Activated CD4-positive, alpha-beta T cell treated with anti-CD3 and anti-CD28 coated beads, Interleukin-2, Interleukin-4, amounts not matched to agents 100 ng/mL and 50 ng/mL, durations not matched to agents 16 hours and 8 hours (primary cell): ENCODE measurements around the gene FOXP1.

Source experiments
- DNase-seq: peaks from one replicate; pipeline ENCODE4 v3.0.0-alpha.2; 2020; ENCODE audit warnings: low spot score

FOXP1 gene

GRCh38 chr3:71425491-71426071, 157.9 kb downstream of the FOXP1 start:
- no peak for DNase-seq

GRCh38 chr3:71423151-71423906, 160.2 kb downstream of the FOXP1 start:
- DNase-seq, result no peak

GRCh38 chr3:71421820-71422566, 161.5 kb downstream of the FOXP1 start:
- peak; percentile 90 for DNase-seq

- no peak for DNase-seq
Observed at GRCh38 chr3:71421475-71421819, 162.1 kb downstream of the FOXP1 start.

- DNase-seq, result peak; percentile 32
Observed at GRCh38 chr3:71419369-71419768, 164.2 kb downstream of the FOXP1 start.

GRCh38 chr3:71417791-71418190, 165.7 kb downstream of the FOXP1 start:
- DNase-seq, result no peak

GRCh38 chr3:71416876-71417275, 166.7 kb downstream of the FOXP1 start:
- DNase-seq, result peak; percentile 22

GRCh38 chr3:71415681-71416122, 167.8 kb downstream of the FOXP1 start:
- DNase-seq, result no peak

- no peak for DNase-seq
Observed at GRCh38 chr3:71414189-71414927, 169.2 kb downstream of the FOXP1 start.

- DNase-seq, result no peak
Observed at GRCh38 chr3:71413572-71413971, 170.0 kb downstream of the FOXP1 start.

GRCh38 chr3:71409352-71409751, 174.2 kb downstream of the FOXP1 start:
- DNase-seq, result no peak

GRCh38 chr3:71408903-71409302, 174.6 kb downstream of the FOXP1 start:
- no peak for DNase-seq

GRCh38 chr3:71407823-71408222, 175.7 kb downstream of the FOXP1 start:
- DNase-seq, result no peak

- DNase-seq, result no peak
Observed at GRCh38 chr3:71406972-71407810, 176.3 kb downstream of the FOXP1 start.

GRCh38 chr3:71402911-71403310, 180.6 kb downstream of the FOXP1 start:
- DNase-seq, result no peak

GRCh38 chr3:71402280-71402679, 181.2 kb downstream of the FOXP1 start:
- no peak for DNase-seq

- DNase-seq, result no peak
Observed at GRCh38 chr3:71401695-71402231, 181.8 kb downstream of the FOXP1 start.

- DNase-seq, result no peak
Observed at GRCh38 chr3:71400986-71401451, 182.5 kb downstream of the FOXP1 start.

GRCh38 chr3:71399478-71399877, 184.1 kb downstream of the FOXP1 start:
- no peak for DNase-seq

- DNase-seq, result peak; percentile 40
Observed at GRCh38 chr3:71398157-71398836, 185.2 kb downstream of the FOXP1 start.

GRCh38 chr3:71397726-71398125, 185.8 kb downstream of the FOXP1 start:
- DNase-seq, result no peak
